A673 (cell line): ENCODE results near the gene GNA14. TPM values are rescaled to one million over a fixed set of nuclear protein-coding genes. Genes with fewer than 3 reads are reported as not detected.

Experiments used
- BruUV-seq: library from RNA; stranded (reverse); fragments of 400-500 nt; replicated peaks from 2 replicates; lab custom pipeline; 2021; lab: Mats Ljungman, UMichigan
- CTCF ChIA-PET: fragments of 300-600 bp; sonication (Branson Sonifier 250); formaldehyde crosslinking; loops from one replicate; lab custom pipeline; 2022; ENCODE audit warnings: antibody characterized with exemption; lab: Charles Lee
- POLR2A ChIA-PET: fragments of 300-600 bp; sonication (Branson Sonifier 250); formaldehyde crosslinking; loops from one replicate; lab custom pipeline; 2022; ENCODE audit warnings: antibody characterized with exemption; ENCODE audit not compliant: low non-redundant PET; lab: Charles Lee
- DNase-seq: peaks from one replicate; pipeline ENCODE4 v3.0.0-alpha.2; 2015; ENCODE audit warnings: low spot score
- H3K27ac ChIP-seq: fragments of 200-600 bp; sonication (generic); 2 replicates; pipeline ENCODE4 v1.5.1; 2016; ENCODE audit warnings: mixed run types, low read depth, mild to moderate bottlenecking, mixed read lengths, antibody characterized with exemption, low read length; ENCODE audit not compliant: poor library complexity, severe bottlenecking
- H3K27me3 ChIP-seq: fragments of 200-600 bp; sonication (generic); replicated peaks from 2 replicates; pipeline ENCODE4 v1.6.1; 2017; ENCODE audit warnings: mixed run types, low read depth, mild to moderate bottlenecking, mixed read lengths, antibody characterized with exemption, low read length; ENCODE audit not compliant: insufficient read depth, poor library complexity
- H3K36me3 ChIP-seq: fragments of 200-600 bp; sonication (generic); 2 replicates; pipeline ENCODE4 v1.6.1; 2016; ENCODE audit warnings: mixed run types, mild to moderate bottlenecking, mixed read lengths, antibody characterized with exemption, low read length; ENCODE audit not compliant: insufficient read depth, poor library complexity, severe bottlenecking
- H3K4me1 ChIP-seq: fragments of 200-600 bp; sonication (generic); 2 replicates; pipeline ENCODE4 v1.6.1; 2017; ENCODE audit warnings: mixed run types, mild to moderate bottlenecking, mixed read lengths, antibody characterized with exemption, low read length; ENCODE audit not compliant: insufficient read depth, poor library complexity, severe bottlenecking
- H3K4me3 ChIP-seq: fragments of 200-600 bp; sonication (generic); 2 replicates; pipeline ENCODE4 v1.5.1; 2016; ENCODE audit warnings: low read depth, mixed run types, mild to moderate bottlenecking, mixed read lengths, low read length; ENCODE audit not compliant: poor library complexity, severe bottlenecking
- H3K9me3 ChIP-seq: fragments of 200-600 bp; sonication (generic); 2 replicates; pipeline ENCODE4 v1.6.1; 2016; ENCODE audit warnings: mixed run types, low read depth, mild to moderate bottlenecking, mixed read lengths, antibody characterized with exemption, low read length; ENCODE audit not compliant: poor library complexity, severe bottlenecking
- CTCF ChIP-seq: fragments of 300-800, 200-600 bp; sonication (generic); conservative IDR thresholded peaks from 2 replicates; pipeline ENCODE4 v1.5.1; 2017; ENCODE audit warnings: low read depth, mild to moderate bottlenecking, antibody characterized with exemption, low read length, moderate library complexity, mixed read lengths
- EZH2 ChIP-seq: fragments of 200-600 bp; sonication (generic); IDR thresholded peaks from 2 replicates; pipeline ENCODE4 v1.6.1; 2017; ENCODE audit warnings: borderline replicate concordance, low read depth, mild to moderate bottlenecking, mixed read lengths, antibody characterized with exemption, low read length; ENCODE audit not compliant: poor library complexity, severe bottlenecking
- intact Hi-C: fragments of 100-400 bp; cut with micrococcal nuclease; formaldehyde crosslinking; loops from one replicate; pipeline ENCODE4 v1.10.0; 2022; ENCODE audit not compliant: unreplicated experiment
- total RNA-seq: library from RNA; stranded (reverse); gene quantifications from 2 replicates; pipeline ENCODE4 v1.2.3, GENCODE V29; 2021

The GNA14 gene
- total RNA-seq, 1 experiment from 2014 or later = 2.7 TPM

- TF ChIP-seq CTCF = no peak
- no peak for TF ChIP-seq EZH2
- H3K9me3 ChIP-seq = no peaks in the 10 kb centered on the region
- H3K4me1 ChIP-seq = peaks cover 12% of the 10 kb centered on the region
- H3K36me3 ChIP-seq = no peaks in the 10 kb centered on the region
- ChIA-PET CTCF (no interaction called here), POLR2A (no interaction called here)
- intact Hi-C loops = no loop called here
- no peak for DNase-seq
- H3K27ac ChIP-seq = no peak overlapping the region
- H3K27me3 ChIP-seq = no peaks in the 10 kb centered on the region
- no peak overlapping the region for H3K4me3 ChIP-seq
- BruUV-seq = no TSS peak
These were observed 134.7 kb downstream of the GNA14 start for GRCh38 chr9:77513457-77513856.

- H3K27ac ChIP-seq = no peak overlapping the region
- no peaks in the 10 kb centered on the region for H3K36me3 ChIP-seq
- no peaks in the 10 kb centered on the region for H3K27me3 ChIP-seq
- CTCF ChIA-PET = no interaction called here
- intact Hi-C loops = no loop called here
- no TSS peak for BruUV-seq
- TF ChIP-seq EZH2 = no peak
- POLR2A ChIA-PET = no interaction called here
- H3K4me1 ChIP-seq = peaks cover 12% of the 10 kb centered on the region
- DNase-seq = peak; percentile 24
- H3K9me3 ChIP-seq = no peaks in the 10 kb centered on the region
- H3K4me3 ChIP-seq = no peak overlapping the region
These were observed 135.2 kb downstream of the GNA14 start for GRCh38 chr9:77512876-77513275.

GRCh38 chr9:77511525-77511924, 136.6 kb downstream of the GNA14 start:
- intact Hi-C loops = no loop called here
- ChIA-PET CTCF (no interaction called here), POLR2A (no interaction called here)
- H3K36me3 ChIP-seq = no peaks in the 10 kb centered on the region
- H3K4me3 ChIP-seq = no peak overlapping the region
- DNase-seq = no peak
- no TSS peak for BruUV-seq
- H3K27me3 ChIP-seq = no peaks in the 10 kb centered on the region
- H3K9me3 ChIP-seq = no peaks in the 10 kb centered on the region
- H3K27ac ChIP-seq = no peak overlapping the region
- no peak for TF ChIP-seq EZH2
- no peak for TF ChIP-seq CTCF
- H3K4me1 ChIP-seq = peaks cover 19% of the 10 kb centered on the region

- DNase-seq = no peak
- TF ChIP-seq CTCF (no peak), EZH2 (no peak)
- H3K4me3 ChIP-seq = no peak overlapping the region
- H3K4me1 ChIP-seq = peaks cover 22% of the 10 kb centered on the region
- intact Hi-C loops = no loop called here
- CTCF ChIA-PET = interaction anchor here (0.5 kb wide), 1 partner anchor 53 kb away, joined by 4 read pairs; no protein-coding TSS in a partner anchor
- H3K9me3 ChIP-seq = no peaks in the 10 kb centered on the region
- H3K27ac ChIP-seq = no peak overlapping the region
- H3K36me3 ChIP-seq = no peaks in the 10 kb centered on the region
- no TSS peak for BruUV-seq
- POLR2A ChIA-PET = no interaction called here
- H3K27me3 ChIP-seq = no peaks in the 10 kb centered on the region
These were observed 137.5 kb downstream of the GNA14 start for GRCh38 chr9:77510666-77511065.
